HG03060 (cell line): ENCODE results near the gene SERPINB13.
A peak's percentile ranks its signal among the peaks of the same experiment; 100 is the strongest.
"Not testable (repeated sequence)": the region's sequence is repeated elsewhere in the genome, so short reads cannot be mapped to it uniquely, and the experiment has no call there.

ENCODE experiments used
- ATAC-seq: cut with Tn5 transposase; IDR thresholded peaks from one replicate; pipeline ENCODE4 v1.9.1; 2021; ENCODE audit warnings: low read depth, moderate number of reproducible peaks; ENCODE audit not compliant: unreplicated experiment

SERPINB13 gene

GRCh38 chr18:63588909-63589308 lies 1.8 kb downstream of the SERPINB13 start:
- no peak for ATAC-seq

- ATAC-seq = no peak
These were observed 3.2 kb downstream of the SERPINB13 start for GRCh38 chr18:63590373-63590772.

- no peak for ATAC-seq
These were observed 4.0 kb downstream of the SERPINB13 start for GRCh38 chr18:63590966-63591695.

DNA sequence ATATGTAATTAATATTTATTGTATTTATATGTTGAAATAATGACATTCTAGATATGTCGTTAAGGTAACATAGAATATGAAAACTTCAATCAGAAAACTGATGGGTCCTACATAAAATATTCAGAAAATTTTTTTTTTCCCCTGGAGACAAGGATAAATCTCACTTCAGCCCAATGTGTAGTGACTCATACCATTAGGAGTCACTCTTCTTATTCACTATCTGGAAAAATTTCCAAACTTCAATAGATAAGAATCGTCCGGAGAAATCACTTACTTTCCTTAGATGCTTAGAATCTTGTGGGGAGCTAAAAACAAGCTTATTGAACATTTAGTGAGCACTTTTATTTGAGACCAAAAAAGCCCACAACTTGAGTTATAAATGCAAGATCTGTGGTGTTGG lies 4.6 kb downstream of the SERPINB13 start:
- no peak for ATAC-seq

DNA sequence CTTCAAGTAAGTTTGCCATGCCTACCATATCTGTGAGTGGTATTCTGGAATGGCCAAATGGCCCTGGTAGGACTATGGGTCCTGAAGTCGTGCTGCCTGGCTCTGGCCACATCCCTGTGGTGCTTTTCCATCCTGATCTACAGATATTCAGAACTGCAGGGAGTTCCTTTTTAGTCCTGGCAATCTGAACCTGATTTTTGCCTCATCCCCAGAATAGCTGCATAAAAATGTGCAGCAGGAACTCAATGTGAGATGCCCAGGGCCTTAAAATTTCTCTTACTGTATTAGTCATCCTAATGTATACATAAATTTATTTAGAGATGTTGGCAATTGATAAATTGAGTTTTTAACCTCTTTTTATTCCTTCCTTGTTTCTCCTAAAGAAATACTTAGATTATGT lies 5.3 kb downstream of the SERPINB13 start:
- no peak for ATAC-seq

- no peak for ATAC-seq
These were observed 9.8 kb downstream of the SERPINB13 start for GRCh38 chr18:63596964-63597363.

GRCh38 chr18:63603355-63603754 lies 16.2 kb downstream of the SERPINB13 start:
- no peak for ATAC-seq

DNA sequence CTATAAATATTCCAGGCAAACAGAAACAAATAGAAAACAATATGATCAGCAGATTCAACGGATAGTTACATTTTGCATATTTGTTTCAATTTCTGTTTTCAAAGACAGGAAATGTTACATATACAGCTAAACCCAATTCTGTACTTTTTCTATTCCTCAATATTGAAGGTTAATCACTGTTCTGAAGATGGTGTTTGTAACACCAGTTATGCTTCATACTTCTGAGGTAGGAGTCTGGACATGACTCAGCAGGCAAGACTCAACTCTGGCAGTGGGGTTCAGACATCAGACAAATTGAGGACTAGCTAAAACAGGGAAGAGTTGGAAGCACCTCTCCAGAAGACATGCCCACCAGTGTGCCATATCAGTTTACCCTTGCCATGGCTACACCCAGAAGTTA lies 16.6 kb downstream of the SERPINB13 start:
- ATAC-seq = peak; percentile 98

- ATAC-seq = no peak
These were observed 17.8 kb downstream of the SERPINB13 start for GRCh38 chr18:63604791-63605567.

GRCh38 chr18:63606526-63606925 lies 19.4 kb downstream of the SERPINB13 start:
- no peak for ATAC-seq

GRCh38 chr18:63613420-63613819 lies 26.3 kb downstream of the SERPINB13 start:
- no peak for ATAC-seq

- peak; percentile 80 for ATAC-seq
These were observed 30.1 kb downstream of the SERPINB13 start for GRCh38 chr18:63617049-63617914.

- ATAC-seq = no peak
These were observed 30.7 kb downstream of the SERPINB13 start for GRCh38 chr18:63617915-63618234.

DNA sequence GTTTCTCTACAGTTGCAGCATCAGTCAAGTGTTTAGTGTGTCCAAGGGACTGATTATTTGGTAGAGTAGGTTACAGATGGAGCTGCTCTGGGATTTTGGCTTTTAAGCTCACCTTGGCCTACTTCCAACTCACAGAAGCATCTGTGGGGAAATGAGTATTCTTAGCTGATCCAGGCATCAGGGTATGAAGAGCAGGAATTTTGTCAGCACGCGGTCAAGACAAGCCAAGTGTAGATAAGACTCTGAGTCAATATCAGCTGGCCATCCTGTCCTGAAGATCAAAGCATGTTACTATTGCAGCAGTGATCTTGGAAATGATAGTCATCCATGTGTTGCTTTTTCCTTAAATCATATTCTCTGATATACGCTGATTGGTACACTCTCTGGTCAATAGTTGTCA lies 32.5 kb downstream of the SERPINB13 start:
- no peak for ATAC-seq

DNA sequence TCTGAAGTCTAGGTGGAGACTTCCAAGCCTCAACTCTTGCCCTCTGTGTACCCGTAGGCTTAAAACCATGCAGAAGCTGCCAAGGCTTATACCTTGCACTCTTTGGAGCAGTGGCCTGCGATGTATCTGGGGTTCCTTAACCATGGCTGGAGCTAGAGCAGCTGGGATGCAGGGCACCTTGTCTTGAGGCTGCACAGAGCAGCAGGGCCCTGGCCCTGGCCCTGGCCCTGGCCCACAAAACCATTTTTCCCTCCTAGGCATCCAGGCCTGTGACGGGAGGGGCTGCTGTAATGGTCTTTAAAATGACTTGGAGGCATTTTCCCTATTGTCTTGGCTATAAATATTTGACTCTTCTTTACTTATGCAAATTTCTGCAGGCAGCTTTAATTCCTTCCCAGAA lies 37.7 kb downstream of the SERPINB13 start:
- no peak for ATAC-seq

DNA sequence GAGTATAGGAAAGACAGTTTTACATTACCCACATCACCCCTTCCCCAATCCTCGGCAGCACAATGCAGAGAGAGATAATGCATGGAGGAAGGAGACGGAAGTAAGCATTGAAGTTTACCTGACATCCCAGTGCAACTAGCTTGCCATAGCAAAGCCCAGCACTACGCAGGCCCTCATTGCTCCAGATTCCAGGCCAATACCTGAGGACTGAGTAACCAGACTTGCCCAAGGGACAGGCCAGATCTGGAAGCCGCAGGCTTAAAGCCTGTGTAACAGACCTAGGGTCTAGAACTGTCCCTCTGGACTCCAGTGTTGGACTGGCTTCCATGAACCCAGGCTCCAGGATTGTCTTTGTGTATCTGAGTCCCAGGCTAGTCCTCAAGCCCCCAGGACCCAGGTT lies 39.3 kb downstream of the SERPINB13 start:
- no peak for ATAC-seq

- ATAC-seq = no peak
These were observed 40.7 kb downstream of the SERPINB13 start for GRCh38 chr18:63627819-63628218.

DNA sequence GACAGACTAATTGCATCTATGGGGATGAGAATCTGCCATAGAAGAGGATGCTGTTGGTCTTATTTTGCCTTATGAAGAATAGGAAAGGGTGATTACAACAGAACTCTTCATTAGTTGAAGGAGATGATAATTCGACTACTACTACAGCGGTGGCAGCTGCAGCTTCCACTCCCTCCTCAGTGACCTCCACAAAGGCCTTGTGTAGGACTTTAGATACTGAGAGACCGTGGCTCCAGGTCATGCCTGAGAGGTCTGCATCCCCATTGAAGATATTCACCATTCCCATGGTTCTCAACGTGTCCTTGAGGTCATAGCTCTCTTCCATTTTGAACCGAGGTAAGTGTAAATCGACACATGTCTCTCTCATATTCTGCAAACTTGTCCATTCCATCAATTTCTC lies 50.6 kb downstream of the SERPINB13 start:
- no peak for ATAC-seq

DNA sequence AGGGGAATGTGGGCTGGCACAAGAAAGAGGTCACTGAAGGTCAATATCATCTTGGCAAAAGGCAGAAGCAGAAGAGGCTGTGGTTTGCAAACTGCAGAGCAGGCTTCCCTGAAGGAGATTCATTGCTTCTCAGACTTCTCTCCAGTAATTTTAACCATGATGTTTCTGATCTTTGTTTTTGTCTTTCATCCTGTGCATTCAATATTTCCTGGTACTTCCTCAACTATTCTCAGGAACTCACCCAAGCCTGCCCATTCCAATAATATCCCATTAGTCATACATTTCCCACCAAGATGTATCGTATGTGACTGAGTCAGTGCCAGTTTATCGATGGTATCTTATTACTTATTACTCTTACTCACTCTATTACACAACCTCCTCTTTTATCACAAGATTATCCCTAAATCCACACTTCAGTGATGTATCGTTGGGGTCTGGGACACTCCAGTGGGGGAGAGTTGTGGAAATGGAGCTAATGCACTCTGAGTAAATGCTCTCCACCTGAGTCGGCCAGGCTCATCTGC lies 54.1 kb downstream of the SERPINB13 start:
- ATAC-seq = not testable (repeated sequence)

DNA sequence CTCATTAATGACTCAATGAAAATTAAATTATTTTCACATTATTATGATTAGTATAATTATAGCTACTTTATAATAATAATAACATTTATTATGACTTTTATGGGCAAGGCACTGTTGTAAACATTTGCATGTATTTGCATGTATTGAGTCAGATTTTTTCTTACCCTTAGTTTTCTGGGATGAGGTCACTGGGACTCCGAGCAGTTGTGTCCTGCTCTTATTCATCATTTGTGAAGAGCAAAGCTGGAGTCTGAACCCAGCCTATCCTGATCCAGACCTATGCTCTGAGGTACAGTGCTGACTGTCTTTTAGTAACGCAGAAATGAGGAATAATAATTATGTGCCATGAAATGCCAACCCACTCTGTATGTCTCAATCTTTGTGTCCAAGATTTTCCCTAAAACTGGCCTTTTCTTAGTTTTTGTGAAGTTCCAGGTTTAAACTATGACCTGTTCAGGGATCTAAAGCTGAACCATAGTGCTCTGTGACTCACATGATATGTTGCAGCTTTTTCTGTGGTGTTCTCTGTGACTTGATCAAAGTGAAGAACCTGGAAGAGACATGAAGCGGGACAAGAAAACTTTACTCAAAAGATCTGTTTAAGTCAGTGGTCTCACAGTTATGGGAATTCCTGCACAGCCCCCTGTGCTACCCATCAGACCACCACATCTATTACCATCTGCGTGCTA lies 55.7 kb downstream of the SERPINB13 start:
- not testable (repeated sequence) for ATAC-seq
